DMS153 (cell line): Measurements from ENCODE around the gene CUL1.

Experiments used
- DNase-seq: peaks from one replicate; lab custom pipeline; 2025; lab: John Stamatoyannopoulos, UW

Gene CUL1

GRCh38 chr7:148850564-148850963 is 151.9 kb downstream of the CUL1 start:
- no peak for DNase-seq
